GM21619 (cell line): Measurements from ENCODE around the gene TMEM161A.
"Not testable (repeated sequence)": the region's sequence is repeated elsewhere in the genome, so short reads cannot be mapped to it uniquely, and the experiment has no call there.

Experiments used
- ATAC-seq: cut with Tn5 transposase; IDR thresholded peaks from one replicate; pipeline ENCODE4 v1.9.1; 2021; ENCODE audit not compliant: unreplicated experiment

TMEM161A gene

GRCh38 chr19:19138109-19138981 is at the start of gene TMEM161A:
Gene TMEM161A (minus strand): TSS chr19:19138478. CDS start chr19:19138428, 50 bp downstream.
- ATAC-seq: peak; percentile 96

DNA sequence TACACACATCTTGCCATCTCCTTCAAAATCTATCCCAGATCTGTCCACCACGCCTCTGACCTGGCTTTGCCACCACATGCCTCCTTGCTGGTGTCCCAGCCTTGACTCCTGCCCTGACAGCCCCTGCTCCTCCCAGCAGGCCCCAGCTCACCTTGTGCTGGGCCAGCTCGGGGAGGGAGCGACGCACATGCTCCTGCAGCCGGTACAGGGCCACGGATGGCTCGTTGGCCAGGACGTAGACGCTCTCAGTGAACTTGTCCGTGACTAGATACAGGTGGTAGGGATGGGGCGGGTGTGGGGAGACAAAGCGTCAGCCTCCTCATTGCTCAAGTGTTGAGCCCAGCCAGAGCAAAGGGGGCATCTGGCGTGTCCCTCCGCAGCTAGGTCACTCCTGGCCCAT is 48.5 kb upstream of the TMEM161A start:
- no peak for ATAC-seq

GRCh38 chr19:19185853-19186740 is 47.8 kb upstream of the TMEM161A start:
- no peak for ATAC-seq

GRCh38 chr19:19181488-19181998 is 43.3 kb upstream of the TMEM161A start:
- no peak for ATAC-seq

- ATAC-seq: no peak
These were observed 41.5 kb upstream of the TMEM161A start for GRCh38 chr19:19179548-19180441.

DNA sequence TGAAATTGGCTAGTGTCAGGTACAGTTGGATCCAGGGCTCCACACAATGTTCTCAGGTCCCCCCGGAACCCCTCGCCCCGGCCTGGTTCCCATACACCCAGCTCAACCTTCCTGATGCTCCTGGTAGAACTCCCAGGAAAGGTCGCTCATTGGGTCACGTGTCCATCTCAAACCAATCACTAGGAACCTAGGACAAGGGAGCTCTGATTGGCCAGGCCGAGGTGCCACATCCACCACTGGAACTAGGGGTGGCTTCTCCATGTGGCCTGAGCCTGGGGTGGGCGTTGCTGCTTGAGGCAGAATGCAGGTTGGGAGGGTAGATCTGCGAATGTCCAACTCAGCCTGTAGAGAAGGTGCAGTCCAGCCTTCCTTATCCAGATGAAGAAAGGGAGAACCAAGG is 38.7 kb upstream of the TMEM161A start:
- no peak for ATAC-seq

- not testable (repeated sequence) for ATAC-seq
These were observed 35.0 kb upstream of the TMEM161A start for GRCh38 chr19:19173243-19173642.

- no peak for ATAC-seq
These were observed 33.7 kb upstream of the TMEM161A start for GRCh38 chr19:19171821-19172532.

GRCh38 chr19:19170873-19171672 is 32.8 kb upstream of the TMEM161A start:
- ATAC-seq: no peak

DNA sequence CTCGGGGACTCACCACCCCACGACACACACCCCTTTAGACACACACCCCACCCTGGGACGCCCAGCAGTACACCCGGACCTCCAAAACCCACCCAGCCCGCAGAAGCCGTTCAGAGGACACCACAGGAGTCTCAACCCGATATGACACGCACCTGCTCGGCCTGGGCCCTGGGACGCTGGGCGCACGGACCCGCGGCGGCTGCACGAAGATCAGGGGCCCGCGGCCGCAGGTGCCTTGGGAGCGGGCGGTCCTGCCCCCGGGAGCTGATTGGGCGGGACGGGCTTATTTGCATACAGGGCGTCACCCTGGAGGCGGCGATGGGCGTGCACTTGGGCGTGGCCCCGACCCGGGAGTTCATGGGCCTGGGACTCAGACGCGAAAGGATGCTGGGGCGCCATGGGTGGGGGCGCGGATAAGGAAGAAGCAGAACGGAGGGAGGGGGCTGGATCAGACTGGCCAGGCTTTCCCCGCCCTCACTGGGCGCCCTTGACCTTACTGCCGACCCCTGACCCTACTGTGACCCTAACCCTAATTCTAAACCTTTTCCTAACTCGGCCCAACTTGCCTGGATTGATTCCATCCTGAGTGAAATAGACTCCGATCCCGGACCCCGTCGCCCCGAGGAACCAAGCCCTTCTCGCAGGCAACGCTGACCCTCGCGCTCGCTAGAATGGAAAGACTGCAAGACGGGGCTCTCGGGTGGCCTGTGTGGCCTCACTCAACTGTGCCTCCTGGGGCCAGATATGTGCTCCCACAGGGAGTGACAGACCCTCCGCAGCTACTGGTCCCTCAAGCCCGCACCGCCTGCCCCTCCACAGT is 32.0 kb upstream of the TMEM161A start, which contains the start of gene MEF2B:
TSS of gene MEF2B (minus strand) at position 211 of the 820 bp plus-strand sequence. CDS start 19,528 bp downstream, outside the sequence.
- ATAC-seq: peak; percentile 78

GRCh38 chr19:19169236-19170052 is 31.2 kb upstream of the TMEM161A start:
- no peak for ATAC-seq

GRCh38 chr19:19167612-19168011 is 29.3 kb upstream of the TMEM161A start:
- ATAC-seq: no peak

- ATAC-seq: no peak
These were observed 27.1 kb upstream of the TMEM161A start for GRCh38 chr19:19165396-19165795.

DNA sequence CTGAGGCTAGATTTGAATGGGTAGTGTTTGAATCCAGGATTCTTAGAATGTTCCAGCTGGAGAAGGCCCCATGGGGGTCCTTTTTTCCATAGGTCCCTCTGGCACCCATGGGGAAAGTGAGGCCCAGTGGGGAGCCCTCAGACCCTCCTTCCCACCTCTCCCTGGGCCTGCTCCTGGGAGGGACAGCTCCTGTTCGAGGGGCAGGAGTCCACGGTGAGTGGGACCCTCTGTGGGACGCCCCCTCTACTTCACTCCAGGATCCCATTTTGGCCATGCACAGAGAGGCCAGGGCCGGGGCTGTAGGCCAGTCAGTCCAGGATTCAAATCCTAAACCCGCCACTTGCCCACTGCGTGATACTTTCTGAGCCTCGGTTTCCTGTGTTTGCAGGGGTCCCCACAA is 24.2 kb upstream of the TMEM161A start:
- ATAC-seq: no peak

- no peak for ATAC-seq
These were observed 22.3 kb upstream of the TMEM161A start for GRCh38 chr19:19160461-19161035.

GRCh38 chr19:19159534-19159933 is 21.3 kb upstream of the TMEM161A start:
- ATAC-seq: no peak

DNA sequence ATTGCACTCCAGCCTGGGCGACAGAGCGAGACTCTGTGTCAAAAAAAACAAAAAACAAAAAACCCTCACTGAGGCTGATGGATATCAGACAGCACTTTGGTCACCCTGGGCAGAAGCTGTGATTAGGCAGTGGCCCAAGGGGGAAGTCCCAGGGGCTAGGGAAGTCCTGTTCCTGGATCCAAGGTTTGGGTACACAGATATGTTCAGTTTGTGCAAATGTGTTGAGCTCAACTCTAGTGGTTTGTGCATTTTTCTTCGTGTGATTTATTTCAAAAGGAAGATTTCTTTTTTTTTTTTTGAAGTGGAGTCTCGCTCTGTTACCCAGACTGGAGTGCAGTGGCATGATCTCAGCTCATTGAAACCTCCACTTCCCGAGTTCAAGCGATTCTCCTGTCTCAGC is 19.5 kb upstream of the TMEM161A start:
- ATAC-seq: no peak
